ENCODE data around the gene VHLL.

The VHLL gene

DNA sequence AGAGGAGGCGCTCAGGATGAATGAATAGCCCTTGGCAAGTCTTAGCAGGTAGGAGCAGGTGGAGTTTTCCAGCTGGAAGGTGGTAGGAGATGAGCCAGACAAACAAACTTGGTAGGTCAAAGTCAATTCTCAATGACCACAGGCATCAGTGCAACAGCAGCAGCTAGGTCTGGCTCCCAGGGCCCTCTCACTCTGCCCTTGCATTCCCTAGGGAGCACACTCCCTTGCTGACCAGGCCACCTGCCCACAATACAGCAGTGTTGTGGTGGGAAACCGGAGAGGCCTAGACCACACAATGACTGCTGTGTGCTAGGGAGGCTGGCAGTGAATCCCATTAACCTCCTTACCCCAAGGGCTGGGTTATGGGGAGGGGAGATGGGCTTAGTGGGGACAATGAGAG is 38.2 kb downstream of the VHLL start:
- TF ChIP-seq, protein P1, sequence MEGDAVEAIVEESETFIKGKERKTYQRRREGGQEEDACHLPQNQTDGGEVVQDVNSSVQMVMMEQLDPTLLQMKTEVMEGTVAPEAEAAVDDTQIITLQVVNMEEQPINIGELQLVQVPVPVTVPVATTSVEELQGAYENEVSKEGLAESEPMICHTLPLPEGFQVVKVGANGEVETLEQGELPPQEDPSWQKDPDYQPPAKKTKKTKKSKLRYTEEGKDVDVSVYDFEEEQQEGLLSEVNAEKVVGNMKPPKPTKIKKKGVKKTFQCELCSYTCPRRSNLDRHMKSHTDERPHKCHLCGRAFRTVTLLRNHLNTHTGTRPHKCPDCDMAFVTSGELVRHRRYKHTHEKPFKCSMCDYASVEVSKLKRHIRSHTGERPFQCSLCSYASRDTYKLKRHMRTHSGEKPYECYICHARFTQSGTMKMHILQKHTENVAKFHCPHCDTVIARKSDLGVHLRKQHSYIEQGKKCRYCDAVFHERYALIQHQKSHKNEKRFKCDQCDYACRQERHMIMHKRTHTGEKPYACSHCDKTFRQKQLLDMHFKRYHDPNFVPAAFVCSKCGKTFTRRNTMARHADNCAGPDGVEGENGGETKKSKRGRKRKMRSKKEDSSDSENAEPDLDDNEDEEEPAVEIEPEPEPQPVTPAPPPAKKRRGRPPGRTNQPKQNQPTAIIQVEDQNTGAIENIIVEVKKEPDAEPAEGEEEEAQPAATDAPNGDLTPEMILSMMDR (IDR thresholded peaks at IDR 0.05; ENCODE audit: control insufficient read depth, insufficient read depth, low read depth, low read length, missing control alignments): no peak
- no peak overlapping the region for H3K4me3 ChIP-seq (ENCODE audit: control insufficient read depth, low read depth, low read length)
- no peak for DNase-seq (ENCODE audit: low read depth)

- DNase-seq (ENCODE audit: low read depth): no peak
- TF ChIP-seq, protein P1 (IDR thresholded peaks at IDR 0.05; ENCODE audit: control insufficient read depth, insufficient read depth, low read depth, low read length, missing control alignments): no peak
- no peak overlapping the region for H3K4me3 ChIP-seq (ENCODE audit: control insufficient read depth, low read depth, low read length)
Measured at GRCh38 chr1:156259805-156260204, 39.3 kb downstream of the VHLL start.

DNA sequence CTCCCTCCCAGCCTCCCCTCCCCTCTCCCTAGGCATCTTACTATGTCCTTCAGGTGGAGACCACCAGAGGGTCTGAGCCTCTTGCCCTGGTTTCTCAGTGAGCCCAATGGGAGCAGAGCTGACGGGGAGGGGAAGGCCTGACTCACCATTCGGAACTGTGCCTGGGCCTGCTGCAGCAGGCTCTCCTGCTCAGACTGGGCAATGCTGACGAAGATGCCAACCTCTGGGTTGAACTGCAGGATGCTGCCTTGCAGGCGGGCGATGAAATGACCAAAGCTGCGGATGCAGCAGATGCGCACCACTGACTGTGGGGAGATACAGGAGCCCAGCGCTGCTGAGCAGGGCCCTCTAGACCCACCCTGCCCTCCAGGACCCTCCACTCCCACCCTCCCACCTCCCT is 40.2 kb downstream of the VHLL start:
- TF ChIP-seq, protein P1 (IDR thresholded peaks at IDR 0.05; ENCODE audit: control insufficient read depth, insufficient read depth, low read depth, low read length, missing control alignments): no peak
- H3K4me3 ChIP-seq (ENCODE audit: control insufficient read depth, low read depth, low read length): no peak overlapping the region
- no peak for DNase-seq (ENCODE audit: low read depth)

DNA sequence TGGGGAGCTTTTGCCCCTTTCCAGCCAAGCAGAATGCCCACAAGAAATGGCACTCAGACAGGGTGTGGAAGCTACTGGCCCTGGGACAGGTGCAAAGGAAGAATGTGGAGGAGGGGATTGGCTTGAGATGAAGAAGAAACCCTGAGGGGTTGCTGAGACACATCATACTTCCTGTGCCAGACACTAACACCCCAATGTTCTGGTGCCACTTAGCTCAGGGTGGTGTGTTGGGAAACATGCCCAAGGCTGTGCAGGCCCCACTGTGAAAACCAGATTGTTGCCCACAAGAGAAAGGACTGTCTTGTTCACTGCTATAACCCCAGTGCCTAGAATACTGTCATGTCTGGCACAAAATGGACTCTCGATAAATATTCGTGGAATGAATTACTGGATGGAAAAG is 41.4 kb downstream of the VHLL start:
- no peak for DNase-seq (ENCODE audit: low read depth)
- TF ChIP-seq, protein P1 (IDR thresholded peaks at IDR 0.05; ENCODE audit: control insufficient read depth, insufficient read depth, low read depth, low read length, missing control alignments): no peak
- no peak overlapping the region for H3K4me3 ChIP-seq (ENCODE audit: control insufficient read depth, low read depth, low read length)

DNA sequence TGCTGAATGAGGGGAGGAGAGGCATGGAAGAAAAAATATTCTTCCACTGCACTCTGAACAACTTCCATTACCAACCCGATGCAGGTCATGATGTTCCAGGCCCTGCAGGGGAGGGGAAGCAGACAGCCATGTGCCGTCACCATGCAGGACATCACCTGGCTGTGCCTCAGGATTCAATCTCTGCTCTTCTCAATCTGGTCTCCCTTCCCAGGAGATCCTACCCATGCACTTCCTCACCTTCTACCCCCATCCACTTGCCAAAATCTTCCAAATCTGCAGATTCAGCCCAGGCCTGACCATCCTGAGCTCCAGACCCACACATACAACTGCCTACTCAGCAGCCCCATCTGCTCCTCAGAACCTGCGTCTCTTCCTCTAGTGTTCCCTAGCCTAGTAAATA is 45.5 kb downstream of the VHLL start:
- H3K4me3 ChIP-seq (ENCODE audit: control insufficient read depth, low read depth, low read length): no peak overlapping the region
- no peak for DNase-seq (ENCODE audit: low read depth)
- TF ChIP-seq, protein P1 (IDR thresholded peaks at IDR 0.05; ENCODE audit: control insufficient read depth, insufficient read depth, low read depth, low read length, missing control alignments): no peak

DNA sequence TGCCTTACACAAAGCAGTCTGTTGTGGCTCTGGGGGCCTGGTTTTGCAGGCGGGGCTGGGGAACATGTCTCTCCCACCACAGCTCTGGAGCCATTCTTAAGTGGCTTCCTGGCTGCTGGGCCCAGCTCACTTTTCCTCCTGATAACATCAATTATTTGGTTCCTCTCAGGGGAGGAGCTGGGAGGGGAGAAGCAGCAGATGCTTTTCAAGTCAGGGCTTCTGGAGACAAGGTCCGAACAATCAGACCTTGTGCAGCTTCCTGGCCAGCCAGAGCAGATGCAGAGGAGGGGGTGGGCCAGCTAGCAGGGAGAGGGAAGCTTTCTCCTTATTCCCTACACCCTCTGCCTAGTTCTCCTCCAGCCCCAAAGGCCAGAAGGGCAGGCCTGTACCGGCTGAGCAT is 47.6 kb downstream of the VHLL start:
- no peak for DNase-seq (ENCODE audit: low read depth)
- no peak overlapping the region for H3K4me3 ChIP-seq (ENCODE audit: control insufficient read depth, low read depth, low read length)
- TF ChIP-seq, protein P1 (IDR thresholded peaks at IDR 0.05; ENCODE audit: control insufficient read depth, insufficient read depth, low read depth, low read length, missing control alignments): no peak

- TF ChIP-seq, protein P1 (IDR thresholded peaks at IDR 0.05; ENCODE audit: control insufficient read depth, insufficient read depth, low read depth, low read length, missing control alignments): no peak
Measured at GRCh38 chr1:156249593-156249992, 49.5 kb downstream of the VHLL start.

More at GRCh38 chr1:156249593-156249992, 49.5 kb downstream of the VHLL start:
- no peak for DNase-seq (ENCODE audit: low read depth)
- no peak overlapping the region for H3K4me3 ChIP-seq (ENCODE audit: control insufficient read depth, low read depth, low read length)
